Activated CD4-positive, CD25-positive, alpha-beta regulatory T cell treated with anti-CD3 and anti-CD28 coated beads, Interleukin-2, amount 50 U/mL, for 16 hours (primary cell): ENCODE measurements around the gene GATAD2B.
"Not testable (repeated sequence)": the region's sequence is repeated elsewhere in the genome, so short reads cannot be mapped to it uniquely, and the experiment has no call there.

Experiments
- DNase-seq: peaks from one replicate; pipeline ENCODE4 v3.0.0-alpha.2; 2020; ENCODE audit warnings: low read depth, low spot score

The GATAD2B gene

DNA sequence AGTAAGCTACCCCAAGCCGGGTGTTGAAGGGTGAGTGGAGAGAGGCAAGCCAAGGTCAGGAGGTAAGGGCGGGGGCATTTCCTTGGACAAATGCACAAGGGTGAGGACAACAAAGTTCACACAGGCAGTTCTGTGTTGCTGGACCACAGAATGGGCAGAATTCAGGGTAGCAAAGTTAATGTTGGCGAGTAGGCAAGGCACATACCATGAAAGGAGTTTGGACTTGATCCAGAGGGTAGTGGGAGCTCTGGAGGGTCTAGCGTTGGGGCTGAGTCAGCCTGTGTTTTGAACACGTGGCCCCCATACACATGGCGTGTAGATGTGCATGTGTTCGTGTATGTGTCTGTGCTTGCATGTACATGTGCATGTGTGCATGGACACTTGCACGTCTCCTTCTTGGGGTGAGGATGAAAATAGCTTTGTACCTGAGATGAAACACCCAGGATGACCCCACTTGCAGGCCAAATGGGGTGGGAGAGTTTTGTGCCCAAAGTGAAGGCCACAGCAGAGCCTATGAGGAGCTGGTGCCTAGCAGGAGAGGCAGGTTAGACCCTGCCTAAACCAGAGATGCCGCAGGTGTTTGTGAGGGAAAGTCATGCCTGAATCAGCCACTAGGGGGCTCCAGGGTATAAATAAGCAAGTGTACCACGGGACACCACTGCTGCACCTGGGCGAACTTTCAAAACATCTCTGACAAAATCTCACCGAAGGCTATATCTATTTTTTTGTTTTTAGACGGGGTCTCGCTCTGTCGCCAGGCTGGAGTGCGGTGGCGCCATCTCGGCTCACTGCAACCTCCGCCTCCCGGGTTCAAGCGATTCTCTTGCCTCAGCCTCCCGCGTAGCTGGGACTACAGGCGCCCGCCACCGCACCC, 125.7 kb downstream of the GATAD2B start:
- peak; percentile 72 for DNase-seq

DNA sequence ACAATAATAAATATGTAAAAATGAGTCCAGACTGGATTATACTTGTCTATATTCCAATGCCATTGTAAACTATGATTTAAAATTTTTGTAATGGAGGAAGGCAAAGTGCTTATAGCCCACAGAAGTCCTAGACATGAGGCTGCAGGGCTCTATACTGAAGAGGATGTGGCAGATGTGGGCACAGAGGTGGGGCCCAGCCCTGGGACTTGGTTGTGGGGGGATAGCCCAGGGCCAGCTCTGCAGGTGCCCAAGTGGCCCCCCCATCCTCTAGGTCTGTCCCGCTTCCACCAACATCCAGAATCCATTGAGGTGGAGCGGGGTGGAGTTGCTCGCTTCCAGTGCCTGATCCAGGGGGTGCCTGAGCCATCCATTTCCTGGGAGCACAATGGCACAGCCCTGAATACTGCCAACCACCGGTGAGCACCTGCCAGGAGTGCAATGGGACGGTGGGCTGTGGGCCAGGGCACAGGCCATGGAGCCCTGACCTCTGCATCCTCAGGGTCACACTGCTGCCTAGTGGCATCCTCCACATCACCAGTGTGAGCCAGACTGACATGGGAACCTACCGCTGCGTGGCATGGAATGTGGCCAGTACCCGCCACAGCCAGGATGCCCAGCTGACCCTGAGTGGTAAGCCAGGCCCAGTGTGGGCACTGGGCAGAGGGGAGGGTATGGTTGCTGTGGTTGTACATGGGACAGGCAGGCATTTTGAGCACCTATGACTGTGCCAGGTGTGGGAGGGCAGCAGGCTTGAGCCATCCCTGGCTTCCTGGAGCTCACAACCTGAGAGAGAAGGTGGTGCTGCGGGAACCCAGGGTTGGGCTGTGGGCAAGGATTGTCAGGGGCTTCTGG, 126.6 kb downstream of the GATAD2B start:
- no peak for DNase-seq

DNA sequence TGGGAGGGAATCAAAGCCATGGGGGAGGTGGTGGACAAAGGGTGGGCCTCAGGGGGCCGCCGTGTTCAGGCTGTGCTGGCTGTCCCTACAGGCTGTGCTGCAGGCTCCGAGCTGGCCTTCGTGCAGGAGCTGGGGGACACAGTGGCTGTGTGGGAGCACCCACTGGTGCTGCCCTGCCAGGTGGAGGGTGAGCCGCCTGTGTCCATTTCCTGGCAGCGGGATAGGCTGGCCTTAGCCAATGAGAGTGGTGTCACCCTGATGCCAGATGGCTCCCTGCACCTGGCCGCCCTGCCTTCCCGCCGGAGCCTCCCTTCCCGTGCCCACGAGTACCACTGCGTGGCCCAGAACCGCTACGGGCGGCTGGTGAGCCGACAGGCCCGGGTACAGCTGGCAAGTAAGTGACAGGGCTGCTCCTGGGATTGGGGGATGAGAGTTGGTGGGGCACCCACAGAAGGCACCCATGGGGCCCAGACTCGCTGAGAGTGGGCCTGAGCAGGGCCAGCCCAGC, 127.4 kb downstream of the GATAD2B start:
- no peak for DNase-seq

- no peak for DNase-seq
Measured at GRCh38 chr1:153794624-153795329, 128.0 kb downstream of the GATAD2B start.

DNA sequence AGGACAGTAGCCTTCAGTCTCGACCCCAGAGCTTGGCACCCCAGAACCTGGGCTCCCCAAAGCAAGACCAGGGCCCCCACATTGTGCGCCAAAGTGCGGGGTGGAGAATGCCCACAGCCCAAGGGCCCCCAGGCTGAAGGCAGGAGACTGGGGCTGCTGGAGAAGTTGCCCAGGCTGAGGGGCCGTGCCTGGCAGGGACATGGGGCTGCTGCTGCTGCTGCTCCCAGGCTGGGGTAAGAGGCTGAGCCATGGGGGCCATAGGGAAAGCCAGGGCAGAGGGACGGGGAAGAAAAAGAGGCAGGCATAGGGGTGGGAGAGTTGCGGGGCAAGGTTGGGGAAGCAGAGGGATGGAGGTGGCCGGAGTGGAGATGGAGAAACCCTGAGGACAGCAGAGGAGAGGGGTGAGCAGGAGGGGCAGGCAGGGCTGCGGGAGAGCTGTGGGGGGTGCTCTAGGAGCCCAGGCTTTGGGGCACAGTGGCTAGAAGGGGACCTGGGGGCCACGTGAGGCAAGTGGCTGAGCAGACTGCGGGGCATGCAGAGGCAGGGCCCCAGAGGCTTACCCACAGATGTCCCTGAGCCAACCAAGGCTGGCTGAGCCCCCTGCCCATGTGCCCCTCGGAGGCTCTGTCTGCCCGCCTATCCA, 128.7 kb downstream of the GATAD2B start:
- no peak for DNase-seq

- DNase-seq: no peak
Measured at GRCh38 chr1:153793261-153793972, 129.4 kb downstream of the GATAD2B start.

DNA sequence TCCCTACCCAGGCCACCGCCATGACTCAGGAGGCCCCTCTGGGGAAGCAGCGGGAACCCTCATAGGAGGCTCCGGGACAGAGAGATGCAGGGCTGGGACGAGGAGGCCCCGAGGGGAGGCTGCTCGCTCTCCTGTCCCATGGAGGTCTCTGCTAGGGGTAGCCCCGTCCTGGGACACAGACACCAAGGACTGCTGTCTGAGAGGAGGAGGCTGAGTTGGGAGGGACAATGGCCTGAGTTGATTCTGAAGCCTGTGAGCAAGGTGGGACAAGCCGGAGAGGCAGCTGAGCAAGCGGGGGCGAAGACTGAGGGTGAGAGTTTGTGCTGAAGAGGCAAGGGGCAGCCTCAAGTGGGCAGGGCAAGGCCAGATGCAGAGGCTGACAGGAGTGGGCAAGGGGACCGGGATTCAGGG, 130.1 kb downstream of the GATAD2B start:
- no peak for DNase-seq

GRCh38 chr1:153791648-153792253, 131.0 kb downstream of the GATAD2B start:
- DNase-seq: no peak

DNA sequence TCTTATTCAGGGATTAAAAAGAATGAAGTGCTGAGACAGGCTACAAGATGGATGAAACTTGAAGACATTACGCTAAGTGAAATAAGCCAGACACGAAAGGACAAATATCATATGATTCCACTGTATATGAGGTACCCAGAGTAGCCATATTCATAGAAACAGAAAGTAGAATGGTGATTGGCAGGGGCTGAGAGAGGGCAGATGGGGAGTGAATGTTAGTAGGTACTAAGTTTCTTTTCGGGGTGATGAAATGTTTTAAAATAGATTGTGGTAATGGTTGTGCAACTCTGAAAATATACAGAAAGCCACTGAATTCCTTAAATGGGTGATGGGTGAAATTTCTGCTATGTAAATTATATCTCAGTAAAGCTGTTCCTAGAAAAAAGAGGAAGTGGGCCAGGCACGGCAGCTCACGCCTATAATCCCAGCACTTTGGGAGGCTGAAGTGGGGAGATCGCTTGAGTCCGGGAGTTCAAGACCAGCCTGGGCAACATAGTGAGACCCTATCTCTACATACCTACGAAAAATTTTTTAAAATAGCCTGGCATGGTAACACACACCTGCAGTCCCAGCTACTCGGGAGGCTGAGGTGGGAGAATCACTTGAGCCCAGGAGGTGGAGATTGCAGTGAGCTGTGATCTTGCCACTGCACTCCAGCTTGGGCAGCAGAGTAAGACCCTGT, 131.7 kb downstream of the GATAD2B start:
- DNase-seq: no peak

GRCh38 chr1:153790313-153790965, 132.3 kb downstream of the GATAD2B start:
- no peak for DNase-seq

GRCh38 chr1:153789478-153790034, 133.2 kb downstream of the GATAD2B start:
- DNase-seq: no peak

- no peak for DNase-seq
Measured at GRCh38 chr1:153786038-153786790, 136.6 kb downstream of the GATAD2B start.

DNA sequence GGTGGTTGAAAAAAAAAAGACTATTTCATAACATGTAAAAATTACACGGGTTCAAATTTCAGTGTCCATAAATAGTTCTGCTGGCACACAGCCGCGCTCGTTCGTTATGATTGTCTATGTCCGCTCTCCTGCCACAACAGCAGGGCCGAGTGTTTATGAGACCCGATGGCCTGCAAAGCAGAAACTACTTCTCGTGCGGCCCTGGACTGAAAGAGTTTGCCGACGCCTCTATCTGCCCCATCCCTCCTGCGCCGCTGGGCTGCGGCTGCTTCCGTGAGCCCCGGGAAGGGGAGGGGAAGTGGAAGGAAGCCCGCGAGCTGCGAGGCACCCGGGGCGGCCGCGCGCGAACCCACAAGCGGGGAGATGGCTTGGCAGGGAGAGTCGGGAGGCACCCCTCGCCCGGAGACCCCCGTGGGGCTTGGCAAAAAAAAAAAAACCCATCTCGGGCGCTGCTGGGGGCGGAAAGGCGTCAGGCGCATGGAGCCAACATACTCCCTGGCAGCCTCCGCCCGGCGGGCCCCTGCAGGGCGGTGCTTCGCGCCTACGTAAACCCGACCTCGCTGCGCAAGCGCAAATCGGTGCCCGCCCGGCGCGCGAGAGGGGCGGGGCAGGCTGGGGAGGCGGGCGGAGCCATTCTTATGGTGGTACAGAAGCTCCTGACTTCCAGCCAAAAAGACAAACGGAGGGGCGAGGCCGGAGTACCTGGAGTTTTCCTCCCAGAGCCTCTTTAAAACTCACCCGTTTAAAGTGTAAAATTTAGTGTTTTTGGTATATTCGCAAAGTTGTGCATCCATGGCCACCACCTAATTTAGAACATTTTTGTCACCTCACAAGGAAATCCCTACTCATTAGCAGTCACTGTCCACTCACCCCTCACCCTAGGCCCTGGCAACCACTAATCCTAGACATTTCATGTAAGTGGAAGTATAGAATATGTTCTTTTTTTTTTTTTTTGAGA, 139.3 kb downstream of the GATAD2B start:
- DNase-seq: peak; percentile 77

- not testable (repeated sequence) for DNase-seq
Measured at GRCh38 chr1:153782648-153783047, 140.1 kb downstream of the GATAD2B start.

GRCh38 chr1:153780551-153780950, 142.2 kb downstream of the GATAD2B start:
- DNase-seq: no peak

DNA sequence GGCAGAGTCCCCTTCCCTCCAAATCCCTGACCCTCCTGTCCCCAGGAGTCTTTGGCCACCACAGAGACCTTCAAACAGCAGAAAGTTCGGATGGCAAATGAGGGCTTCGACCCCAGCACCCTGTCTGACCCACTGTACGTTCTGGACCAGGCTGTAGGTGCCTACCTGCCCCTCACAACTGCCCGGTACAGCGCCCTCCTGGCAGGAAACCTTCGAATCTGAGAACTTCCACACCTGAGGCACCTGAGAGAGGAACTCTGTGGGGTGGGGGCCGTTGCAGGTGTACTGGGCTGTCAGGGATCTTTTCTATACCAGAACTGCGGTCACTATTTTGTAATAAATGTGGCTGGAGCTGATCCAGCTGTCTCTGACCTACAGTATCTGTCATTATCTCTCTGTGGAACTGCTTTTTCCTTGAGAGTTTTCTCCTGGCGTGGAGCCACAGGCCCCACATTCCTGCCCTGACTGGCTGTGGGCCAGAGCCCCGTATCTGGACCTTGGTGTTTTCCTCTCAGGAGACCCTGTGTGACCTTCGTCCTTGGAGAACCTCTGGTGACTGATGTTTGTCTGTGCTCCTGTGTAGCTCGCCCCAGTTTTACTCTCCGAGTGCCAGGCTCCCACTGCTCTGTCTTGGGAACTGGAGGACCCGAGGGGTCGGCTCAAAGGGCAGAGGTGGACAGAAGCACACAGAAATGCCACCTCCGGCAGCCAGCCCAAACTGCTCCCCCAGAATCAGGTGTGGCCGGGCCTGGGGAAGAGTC, 142.8 kb downstream of the GATAD2B start:
- no peak for DNase-seq
